ENCODE measurements around the gene CORO1A.

GRCh38 chr16:30145657-30146056 is 37.7 kb upstream of the CORO1A start:
- TF ChIP-seq CTCF (IDR thresholded peaks at IDR 0.05; ENCODE audit: insufficient read depth, low read depth, low read length) (no peak), EZH2 (IDR thresholded peaks at IDR 0.05; ENCODE audit: insufficient read depth, low read length) (no peak)
